GM12864 (cell line): ENCODE measurements around the gene ARHGEF18.

Source experiments
- DNase-seq: peaks from one replicate; pipeline ENCODE4 v3.0.0-alpha.2; 2011; ENCODE audit warnings: low read depth
- H3K4me3 ChIP-seq: 2 replicates; pipeline ENCODE4 v1.5.1; 2011; ENCODE audit warnings: mild to moderate bottlenecking, low read depth, low read length, control low read depth
- TF ChIP-seq, protein P1 (sequence below): IDR thresholded peaks from 2 replicates; pipeline ENCODE4 v1.5.1; 2011; ENCODE audit warnings: low read depth, mild to moderate bottlenecking, moderate library complexity, low read length, control low read depth, inconsistent platforms; ENCODE audit errors: missing control alignments

Gene ARHGEF18

DNA sequence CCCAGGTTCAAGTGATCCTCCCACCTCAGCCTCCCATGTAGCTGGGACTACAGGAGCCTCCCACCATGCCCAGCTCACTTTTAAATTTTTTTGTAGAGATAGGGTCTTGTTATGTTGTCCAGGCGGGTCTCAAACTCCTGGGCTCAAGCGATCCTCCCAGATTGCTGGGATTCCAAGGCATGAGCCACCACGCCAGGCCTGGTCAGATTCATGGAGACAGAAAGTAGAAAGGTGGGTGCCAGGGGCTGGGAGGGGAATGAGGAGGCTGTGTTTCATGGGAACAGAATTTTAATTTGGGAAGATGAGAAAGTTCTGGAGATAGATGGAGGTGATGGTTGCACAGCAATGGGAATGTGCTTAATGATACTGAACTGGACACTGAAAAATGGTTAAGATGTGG is 22.3 kb downstream of the ARHGEF18 start:
- no peak for DNase-seq
- TF ChIP-seq, protein P1, sequence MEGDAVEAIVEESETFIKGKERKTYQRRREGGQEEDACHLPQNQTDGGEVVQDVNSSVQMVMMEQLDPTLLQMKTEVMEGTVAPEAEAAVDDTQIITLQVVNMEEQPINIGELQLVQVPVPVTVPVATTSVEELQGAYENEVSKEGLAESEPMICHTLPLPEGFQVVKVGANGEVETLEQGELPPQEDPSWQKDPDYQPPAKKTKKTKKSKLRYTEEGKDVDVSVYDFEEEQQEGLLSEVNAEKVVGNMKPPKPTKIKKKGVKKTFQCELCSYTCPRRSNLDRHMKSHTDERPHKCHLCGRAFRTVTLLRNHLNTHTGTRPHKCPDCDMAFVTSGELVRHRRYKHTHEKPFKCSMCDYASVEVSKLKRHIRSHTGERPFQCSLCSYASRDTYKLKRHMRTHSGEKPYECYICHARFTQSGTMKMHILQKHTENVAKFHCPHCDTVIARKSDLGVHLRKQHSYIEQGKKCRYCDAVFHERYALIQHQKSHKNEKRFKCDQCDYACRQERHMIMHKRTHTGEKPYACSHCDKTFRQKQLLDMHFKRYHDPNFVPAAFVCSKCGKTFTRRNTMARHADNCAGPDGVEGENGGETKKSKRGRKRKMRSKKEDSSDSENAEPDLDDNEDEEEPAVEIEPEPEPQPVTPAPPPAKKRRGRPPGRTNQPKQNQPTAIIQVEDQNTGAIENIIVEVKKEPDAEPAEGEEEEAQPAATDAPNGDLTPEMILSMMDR, result no peak
- no peak overlapping the region for H3K4me3 ChIP-seq

GRCh38 chr19:7372810-7373209 is 24.1 kb downstream of the ARHGEF18 start:
- H3K4me3 ChIP-seq, result no peak overlapping the region
- no peak for DNase-seq
- TF ChIP-seq, protein P1, result no peak

DNA sequence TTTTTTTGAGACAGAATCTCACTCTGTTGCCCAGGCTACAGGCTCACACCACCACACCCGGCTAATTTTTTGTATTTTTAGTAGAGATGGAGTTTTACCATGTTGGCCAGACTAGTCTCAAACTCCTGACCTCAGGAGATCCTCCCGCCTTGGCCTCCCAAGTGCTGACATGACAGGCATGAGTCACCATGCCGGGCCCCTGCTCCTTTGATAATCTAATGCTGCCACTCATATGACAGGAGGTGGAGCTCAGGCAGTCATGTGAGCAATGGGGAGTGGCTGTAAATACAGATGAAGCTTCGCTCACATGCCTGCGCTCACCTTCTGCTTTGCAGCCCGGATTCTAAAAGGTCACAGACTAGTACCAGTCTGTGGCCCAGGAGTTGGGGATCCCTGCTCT is 25.1 kb downstream of the ARHGEF18 start:
- DNase-seq, result no peak
- TF ChIP-seq, protein P1, result no peak
- H3K4me3 ChIP-seq, result no peak overlapping the region

DNA sequence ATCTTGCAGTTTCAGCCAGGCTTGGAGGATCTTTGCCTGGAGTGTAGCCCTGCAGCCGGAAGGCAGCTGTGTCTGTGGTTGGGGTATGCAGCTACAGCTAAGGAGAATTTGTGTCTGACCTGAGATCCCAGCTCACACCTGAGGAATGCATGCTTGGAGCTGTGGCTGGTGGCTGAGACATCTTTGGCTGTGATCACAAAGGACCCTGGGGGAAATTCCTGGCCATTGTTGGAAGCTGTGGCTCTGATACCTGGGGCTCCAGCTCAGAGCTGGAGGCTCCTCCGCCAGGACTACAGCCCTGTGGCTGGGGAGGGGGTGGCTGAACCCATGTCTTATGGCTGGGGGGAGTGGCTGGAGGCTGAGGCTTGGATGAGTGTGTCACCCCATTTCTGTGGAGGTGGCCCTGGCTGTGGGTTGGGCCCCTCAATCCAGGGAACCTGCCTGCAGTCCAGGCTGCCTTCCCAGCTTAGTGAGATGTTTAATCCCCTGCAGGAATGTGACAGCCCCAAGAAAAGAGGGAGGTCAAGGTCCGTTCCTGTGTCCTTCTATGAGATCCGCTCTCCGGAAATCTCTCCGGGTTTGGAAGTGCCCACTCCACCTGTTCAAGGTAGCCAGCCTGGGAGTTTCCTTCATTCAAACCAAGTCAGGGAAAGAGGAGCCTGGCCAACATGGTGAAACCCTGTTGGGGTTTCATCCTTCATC is 27.6 kb downstream of the ARHGEF18 start:
- DNase-seq, result no peak

GRCh38 chr19:7377196-7377595 is 28.5 kb downstream of the ARHGEF18 start:
- H3K4me3 ChIP-seq, result no peak overlapping the region
- TF ChIP-seq, protein P1, result no peak
- DNase-seq, result no peak

More for the DNA sequence above, 27.6 kb downstream of the ARHGEF18 start:
- TF ChIP-seq, protein P1, result no peak
- H3K4me3 ChIP-seq, result no peak overlapping the region

DNA sequence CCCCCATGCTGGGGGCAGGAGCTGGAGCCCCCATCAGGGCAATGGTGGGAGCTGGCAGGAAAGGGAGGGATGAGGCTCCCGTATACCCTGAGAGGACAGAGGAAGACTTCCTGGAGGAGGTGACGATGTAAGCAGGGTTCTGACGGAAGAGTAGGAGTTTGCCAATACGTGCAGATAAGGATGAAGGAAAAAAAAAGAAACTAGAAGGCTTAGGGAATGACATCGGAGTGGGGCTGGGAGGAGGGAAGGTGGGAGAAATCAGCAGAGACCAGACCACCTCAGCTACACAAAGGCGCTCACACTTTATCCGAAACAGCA is 32.3 kb downstream of the ARHGEF18 start:
- TF ChIP-seq, protein P1, result no peak
- no peak overlapping the region for H3K4me3 ChIP-seq
- no peak for DNase-seq

DNA sequence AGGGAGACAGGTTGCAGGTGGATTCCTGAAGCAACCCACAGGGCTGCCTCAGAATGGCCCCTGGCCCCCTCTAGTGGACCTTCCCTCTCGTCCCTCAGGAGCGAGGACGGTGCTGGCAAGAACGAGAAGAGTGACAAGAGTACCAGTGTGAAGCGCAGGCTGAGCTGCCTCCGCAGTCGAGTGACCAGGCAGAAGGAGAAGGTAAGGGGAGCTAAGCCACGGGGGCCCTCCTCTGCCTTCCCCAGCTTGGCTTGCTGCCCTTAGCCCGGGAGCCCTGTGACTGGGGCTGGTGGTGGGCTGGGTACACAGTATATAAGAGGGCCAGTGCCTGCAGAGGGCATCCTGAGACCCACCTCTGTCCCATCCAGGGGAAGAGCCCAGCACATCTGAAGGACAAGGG is 34.0 kb downstream of the ARHGEF18 start:
- TF ChIP-seq, protein P1, result no peak
- no peak overlapping the region for H3K4me3 ChIP-seq
- no peak for DNase-seq
